C4-2B (cell line): Measurements from ENCODE around the gene UGT1A10.

Experiments
- ZFX ChIP-seq: fragments of 450-650 bp; IDR thresholded peaks from 2 replicates; pipeline ENCODE4 v1.6.1; 2017
- TF ChIP-seq, protein P1 (sequence below): fragments of 450-650 bp; conservative IDR thresholded peaks from 2 replicates; pipeline ENCODE4 v1.5.1; 2017; ENCODE audit warnings: mild to moderate bottlenecking

DNA sequence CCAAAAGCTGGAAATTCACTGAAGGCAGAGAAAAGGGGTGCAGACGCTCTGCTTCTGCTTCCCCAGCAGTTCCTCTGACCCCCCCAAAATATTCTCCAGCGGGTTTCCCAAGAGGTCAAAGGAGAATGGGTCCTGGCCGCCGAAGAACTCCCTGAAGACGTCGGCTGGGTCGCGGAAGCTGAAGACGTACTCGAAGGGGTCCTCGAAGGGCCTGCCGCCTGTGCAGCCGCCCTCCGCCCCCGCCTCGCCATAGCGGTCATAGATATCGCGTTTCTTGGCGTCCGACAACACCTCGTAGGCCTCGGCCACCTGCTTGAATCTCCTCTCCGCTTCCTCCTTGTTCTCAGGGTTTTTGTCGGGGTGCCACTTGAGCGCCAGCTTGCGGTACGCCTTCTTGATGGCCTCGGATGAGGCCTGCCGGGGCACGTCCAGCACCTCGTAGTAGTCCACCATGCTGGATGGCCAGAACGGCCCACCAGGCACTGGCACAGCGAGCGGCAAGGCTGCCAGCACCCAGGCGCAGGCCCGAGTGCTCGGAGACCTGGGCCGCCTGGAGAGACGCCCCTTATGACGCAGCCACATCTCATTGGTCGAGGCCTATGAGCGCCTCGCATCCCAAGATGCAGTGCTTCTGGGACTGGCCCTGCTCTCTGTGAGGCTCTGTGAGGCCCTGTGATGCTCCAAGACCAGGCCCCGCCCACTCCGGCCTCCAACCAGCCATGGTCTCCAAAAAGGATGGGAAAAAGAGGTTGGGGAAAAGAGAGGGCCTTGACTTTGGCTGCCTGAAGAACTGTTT is 107.4 kb downstream of the UGT1A10 start:
- TF ChIP-seq, protein P1, sequence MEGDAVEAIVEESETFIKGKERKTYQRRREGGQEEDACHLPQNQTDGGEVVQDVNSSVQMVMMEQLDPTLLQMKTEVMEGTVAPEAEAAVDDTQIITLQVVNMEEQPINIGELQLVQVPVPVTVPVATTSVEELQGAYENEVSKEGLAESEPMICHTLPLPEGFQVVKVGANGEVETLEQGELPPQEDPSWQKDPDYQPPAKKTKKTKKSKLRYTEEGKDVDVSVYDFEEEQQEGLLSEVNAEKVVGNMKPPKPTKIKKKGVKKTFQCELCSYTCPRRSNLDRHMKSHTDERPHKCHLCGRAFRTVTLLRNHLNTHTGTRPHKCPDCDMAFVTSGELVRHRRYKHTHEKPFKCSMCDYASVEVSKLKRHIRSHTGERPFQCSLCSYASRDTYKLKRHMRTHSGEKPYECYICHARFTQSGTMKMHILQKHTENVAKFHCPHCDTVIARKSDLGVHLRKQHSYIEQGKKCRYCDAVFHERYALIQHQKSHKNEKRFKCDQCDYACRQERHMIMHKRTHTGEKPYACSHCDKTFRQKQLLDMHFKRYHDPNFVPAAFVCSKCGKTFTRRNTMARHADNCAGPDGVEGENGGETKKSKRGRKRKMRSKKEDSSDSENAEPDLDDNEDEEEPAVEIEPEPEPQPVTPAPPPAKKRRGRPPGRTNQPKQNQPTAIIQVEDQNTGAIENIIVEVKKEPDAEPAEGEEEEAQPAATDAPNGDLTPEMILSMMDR, result no peak
- no peak for TF ChIP-seq ZFX
